NCI-H1694 treated with DMSO at 0.1 percent for 48 hours (cell line): ENCODE results near the gene GALNT3.

ENCODE experiments used
- DNase-seq: peaks from one replicate; lab custom pipeline; 2025; lab: John Stamatoyannopoulos, UW

Gene GALNT3

GRCh38 chr2:165725421-165725820 is 68.6 kb downstream of the GALNT3 start:
- DNase-seq = no peak

GRCh38 chr2:165720511-165720910 is 73.5 kb downstream of the GALNT3 start:
- no peak for DNase-seq

GRCh38 chr2:165718610-165719210 is 75.3 kb downstream of the GALNT3 start:
- no peak for DNase-seq

- no peak for DNase-seq
These were observed 78.0 kb downstream of the GALNT3 start for GRCh38 chr2:165716091-165716490.

GRCh38 chr2:165706960-165707487 is 87.0 kb downstream of the GALNT3 start:
- no peak for DNase-seq

- no peak for DNase-seq
These were observed 92.9 kb downstream of the GALNT3 start for GRCh38 chr2:165701147-165701546.

GRCh38 chr2:165700531-165700930 is 93.5 kb downstream of the GALNT3 start:
- peak; percentile 28 for DNase-seq

GRCh38 chr2:165699946-165700345 is 94.1 kb downstream of the GALNT3 start:
- no peak for DNase-seq

GRCh38 chr2:165698444-165698884 is 95.6 kb downstream of the GALNT3 start:
- peak; percentile 87 for DNase-seq

- peak; percentile 88 for DNase-seq
These were observed 96.2 kb downstream of the GALNT3 start for GRCh38 chr2:165697748-165698443.
